Hepatocyte (in vitro differentiated cells): ENCODE data around the gene NDUFS6. TPM values are rescaled to one million over a fixed set of nuclear protein-coding genes. Genes with fewer than 3 reads are reported as not detected.

Experiments
- DNase-seq: peaks from one replicate; pipeline ENCODE4 v3.0.0-alpha.2; 2016; ENCODE audit warnings: low spot score
- H2AFZ ChIP-seq: fragments of 200-600 bp; sonication (generic); 2 replicates; pipeline ENCODE4 v1.6.0; 2016; ENCODE audit warnings: antibody characterized with exemption, mild to moderate bottlenecking
- H3K27ac ChIP-seq: fragments of 200-600 bp; sonication (generic); 2 replicates; pipeline ENCODE4 v1.5.1; 2016; ENCODE audit warnings: mild to moderate bottlenecking
- H3K27me3 ChIP-seq: fragments of 200-600 bp; sonication (generic); 2 replicates; pipeline ENCODE4 v1.6.1; 2016
- H3K36me3 ChIP-seq: fragments of 200-600 bp; sonication (generic); replicated peaks from 2 replicates; pipeline ENCODE4 v1.5.1; 2016; ENCODE audit warnings: low read depth; ENCODE audit not compliant: insufficient read depth
- H3K4me1 ChIP-seq: fragments of 200-600 bp; sonication (generic); 2 replicates; pipeline ENCODE4 v1.5.1; 2016; ENCODE audit warnings: mild to moderate bottlenecking, moderate library complexity; ENCODE audit not compliant: insufficient read depth
- H3K4me2 ChIP-seq: fragments of 200-600 bp; sonication (generic); 2 replicates; pipeline ENCODE4 v1.6.0; 2016
- H3K4me3 ChIP-seq: fragments of 200-600 bp; sonication (generic); 2 replicates; pipeline ENCODE4 v1.5.1; 2016; ENCODE audit warnings: mild to moderate bottlenecking
- H3K79me2 ChIP-seq: fragments of 200-600 bp; sonication (generic); 2 replicates; pipeline ENCODE4 v1.6.0; 2017; ENCODE audit warnings: mild to moderate bottlenecking
- H3K9me2 ChIP-seq: fragments of 200-600 bp; sonication (generic); replicated peaks from 2 replicates; pipeline ENCODE4 v1.6.0; 2017; ENCODE audit warnings: mild to moderate bottlenecking; ENCODE audit not compliant: insufficient read depth
- H3K9me3 ChIP-seq: fragments of 200-600 bp; sonication (generic); 2 replicates; pipeline ENCODE4 v1.5.1; 2016; ENCODE audit warnings: low read depth, mild to moderate bottlenecking
- H4K20me1 ChIP-seq: fragments of 200-600 bp; sonication (generic); 2 replicates; pipeline ENCODE4 v1.6.0; 2016; ENCODE audit warnings: mild to moderate bottlenecking; ENCODE audit not compliant: insufficient read depth, poor library complexity, severe bottlenecking
- CTCF ChIP-seq: fragments of 200-600 bp; sonication (generic); IDR thresholded peaks from 2 replicates; pipeline ENCODE4 v1.5.1; 2016; ENCODE audit warnings: antibody characterized with exemption, mild to moderate bottlenecking; ENCODE audit not compliant: poor library complexity
- EZH2 ChIP-seq: fragments of 200-600 bp; sonication (generic); IDR thresholded peaks from 2 replicates; pipeline ENCODE4 v1.6.1; 2016; ENCODE audit warnings: antibody characterized with exemption, mild to moderate bottlenecking, borderline replicate concordance
- EZH2phosphoT487 ChIP-seq: fragments of 200-600 bp; sonication (generic); IDR thresholded peaks from one replicate; pipeline ENCODE4 v1.6.1; 2018; ENCODE audit warnings: antibody characterized with exemption, mild to moderate bottlenecking, low read depth, moderate library complexity; ENCODE audit not compliant: unreplicated experiment, severe bottlenecking
- WGBS: methylation state at CpG from one replicate; pipeline ENCODE4 v1.1.6; 2016; ENCODE audit warnings: low lambda C conversion rate; ENCODE audit errors: missing lambda C conversion rate; 5-methylcytosine and 5-hydroxymethylcytosine counted together
- polyA plus RNA-seq: library from polyadenylated mRNA; unstranded; fragments of >200 nt; fragmentation: Nextera tagmentation; extraction: Ambion mirVana; gene quantifications from 2 replicates; pipeline ENCODE4 v1.2.1, GENCODE V29; 2016
- total RNA-seq: library from RNA; depleted of rRNA; stranded (reverse); fragments of >200 nt; gene quantifications from 2 replicates; pipeline ENCODE4 v1.2.3, GENCODE V29; 2014

Gene NDUFS6
- total and polyA plus RNA-seq, 2 experiments from 2014 or later, result 29.3 to 108 TPM

- Histone ChIP-seq H3K4me2 (no peak overlapping the region), H3K79me2 (no peaks in the 10 kb centered on the region), H3K9me2 (no peaks in the 10 kb centered on the region), H3K27ac (no peak overlapping the region), H3K36me3 (no peaks in the 10 kb centered on the region), H3K27me3 (no peaks in the 10 kb centered on the region), H3K9me3 (no peaks in the 10 kb centered on the region), H2AFZ (no peak overlapping the region), H3K4me1 (no peaks in the 10 kb centered on the region), H3K4me3 (no peak overlapping the region), H4K20me1 (no peaks in the 10 kb centered on the region)
- 90% methylated on average over 20 of the region's 20 CpGs for WGBS
- TF ChIP-seq EZH2, result no peak
- TF ChIP-seq CTCF, result no peak
- no peak for TF ChIP-seq EZH2phosphoT487
- DNase-seq, result no peak
These were observed 21.2 kb upstream of the NDUFS6 start for GRCh38 chr5:1779782-1780613.

DNA sequence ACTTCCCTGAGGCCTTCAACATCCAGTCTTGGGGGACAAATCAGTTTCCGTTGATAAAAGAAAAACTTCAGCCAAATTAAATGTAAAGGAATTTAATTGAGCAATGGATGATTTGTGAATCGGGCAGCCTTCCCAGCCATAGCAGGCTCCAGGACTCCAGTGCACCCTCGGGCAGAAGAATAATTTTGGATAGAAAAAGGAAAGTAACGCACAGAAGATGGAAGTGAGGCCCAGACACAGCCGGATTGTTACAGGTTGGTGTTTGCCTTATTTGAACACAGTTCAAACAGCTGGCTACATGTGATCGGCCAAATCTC lies 20.6 kb upstream of the NDUFS6 start:
- H3K4me1 ChIP-seq, result no peaks in the 10 kb centered on the region
- DNase-seq, result no peak
- H4K20me1 ChIP-seq, result no peaks in the 10 kb centered on the region
- no peaks in the 10 kb centered on the region for H3K9me3 ChIP-seq
- H3K27ac ChIP-seq, result no peak overlapping the region
- no peak overlapping the region for H2AFZ ChIP-seq
- H3K79me2 ChIP-seq, result no peaks in the 10 kb centered on the region
- H3K36me3 ChIP-seq, result no peaks in the 10 kb centered on the region
- no peak overlapping the region for H3K4me2 ChIP-seq
- WGBS, result 88% methylated on average over 6 of the region's 6 CpGs
- H3K4me3 ChIP-seq, result no peak overlapping the region
- TF ChIP-seq EZH2phosphoT487, result no peak
- TF ChIP-seq CTCF, result no peak
- TF ChIP-seq EZH2, result no peak
- H3K9me2 ChIP-seq, result no peaks in the 10 kb centered on the region
- H3K27me3 ChIP-seq, result no peaks in the 10 kb centered on the region

DNA sequence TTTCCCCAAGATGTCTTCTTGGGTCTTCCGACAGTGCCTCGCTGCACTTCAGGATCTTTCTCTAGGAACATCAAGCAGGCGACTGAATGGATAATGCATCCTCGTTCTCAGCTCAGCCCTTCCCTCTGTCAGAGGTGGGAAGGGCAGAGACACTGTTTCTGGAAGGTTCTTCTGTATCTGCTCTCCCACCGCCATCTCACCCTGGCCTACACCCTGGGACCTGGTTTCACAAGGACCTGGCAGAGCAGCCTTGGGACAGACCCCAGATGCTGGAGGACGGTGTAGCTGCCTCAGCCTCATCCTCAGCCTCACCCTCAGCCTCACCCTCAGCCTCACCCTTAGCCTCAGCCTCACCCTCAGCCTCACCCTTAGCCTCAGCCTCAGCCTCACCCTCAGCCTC lies 20.1 kb upstream of the NDUFS6 start:
- Histone ChIP-seq H3K4me1 (no peaks in the 10 kb centered on the region), H3K4me3 (no peak overlapping the region), H2AFZ (no peak overlapping the region), H3K9me2 (no peaks in the 10 kb centered on the region), H3K36me3 (no peaks in the 10 kb centered on the region), H3K79me2 (no peaks in the 10 kb centered on the region), H4K20me1 (no peaks in the 10 kb centered on the region), H3K9me3 (no peaks in the 10 kb centered on the region), H3K27ac (no peak overlapping the region), H3K27me3 (no peaks in the 10 kb centered on the region), H3K4me2 (no peak overlapping the region)
- no peak for DNase-seq
- 94% methylated on average over 6 of the region's 6 CpGs for WGBS
- TF ChIP-seq EZH2phosphoT487 (no peak), EZH2 (no peak), CTCF (no peak)
